NCI-H460 (cell line): ENCODE measurements around the gene GANC. TPM values are rescaled to one million over a fixed set of nuclear protein-coding genes. Genes with fewer than 3 reads are reported as not detected.

ENCODE experiments used
- DNase-seq: peaks from one replicate; pipeline ENCODE4 v3.0.0-alpha.2; 2016; ENCODE audit warnings: low read depth; ENCODE audit errors: extremely low read depth
- total RNA-seq: library from RNA; depleted of rRNA; stranded (reverse); fragments of >200 nt; shearing (Covaris generic); gene quantifications from 2 replicates; pipeline ENCODE4 v1.2.3, GENCODE V29; 2014

Gene GANC
- total RNA-seq, 1 experiment from 2014 or later, result 9.2 TPM

GRCh38 chr15:42343596-42344232 lies 70.7 kb downstream of the GANC start:
- DNase-seq, result no peak

GRCh38 chr15:42344763-42345162 lies 71.8 kb downstream of the GANC start:
- DNase-seq, result no peak

- no peak for DNase-seq
These were observed 72.5 kb downstream of the GANC start for GRCh38 chr15:42345504-42345903.

- DNase-seq, result no peak
These were observed 75.1 kb downstream of the GANC start for GRCh38 chr15:42348083-42348482.

GRCh38 chr15:42349186-42349585 lies 76.2 kb downstream of the GANC start:
- no peak for DNase-seq

- DNase-seq, result no peak
These were observed 79.4 kb downstream of the GANC start for GRCh38 chr15:42352401-42352800.

GRCh38 chr15:42353061-42353460 lies 80.1 kb downstream of the GANC start:
- no peak for DNase-seq

- DNase-seq, result no peak
These were observed 81.8 kb downstream of the GANC start for GRCh38 chr15:42354824-42355223.

GRCh38 chr15:42355291-42355690 lies 82.3 kb downstream of the GANC start:
- DNase-seq, result no peak

GRCh38 chr15:42356851-42357250 lies 83.8 kb downstream of the GANC start:
- no peak for DNase-seq

- DNase-seq, result no peak
These were observed 85.1 kb downstream of the GANC start for GRCh38 chr15:42358141-42358540.

GRCh38 chr15:42359249-42359648 lies 86.2 kb downstream of the GANC start, which contains the start of gene CAPN3:
Gene CAPN3 (plus strand): TSS chr15:42359501. CDS start chr15:42359806, 305 bp downstream.
- DNase-seq, result no peak

GRCh38 chr15:42359985-42360384 lies 87.0 kb downstream of the GANC start:
- no peak for DNase-seq

- DNase-seq, result no peak
These were observed 87.6 kb downstream of the GANC start for GRCh38 chr15:42360535-42361112.

GRCh38 chr15:42363487-42363886 lies 90.5 kb downstream of the GANC start:
- DNase-seq, result no peak

GRCh38 chr15:42363942-42364341 lies 90.9 kb downstream of the GANC start:
- DNase-seq, result no peak

- DNase-seq, result no peak
These were observed 91.5 kb downstream of the GANC start for GRCh38 chr15:42364529-42364928.

GRCh38 chr15:42365921-42366550 lies 93.0 kb downstream of the GANC start:
- no peak for DNase-seq

- DNase-seq, result no peak
These were observed 94.0 kb downstream of the GANC start for GRCh38 chr15:42367041-42367440.

- no peak for DNase-seq
These were observed 95.1 kb downstream of the GANC start for GRCh38 chr15:42368096-42368495.

- no peak for DNase-seq
These were observed 98.1 kb downstream of the GANC start for GRCh38 chr15:42371096-42371495.

- DNase-seq, result no peak
These were observed 100.3 kb downstream of the GANC start for GRCh38 chr15:42373274-42373673.
